Brain pericyte (primary cell): ENCODE results near the gene SIVA1.
"Not testable (repeated sequence)": the region's sequence is repeated elsewhere in the genome, so short reads cannot be mapped to it uniquely, and the experiment has no call there.

Experiments
- DNase-seq: peaks from one replicate; pipeline ENCODE4 v3.0.0-alpha.2; 2012; ENCODE audit warnings: low read depth, low spot score

The SIVA1 gene

GRCh38 chr14:104750753-104751057, 2.2 kb upstream of the SIVA1 start:
- DNase-seq = not testable (repeated sequence)

- no peak for DNase-seq
These were observed 1.2 kb upstream of the SIVA1 start for GRCh38 chr14:104751539-104752422.

- no peak for DNase-seq
These were observed 568 bp upstream of the SIVA1 start for GRCh38 chr14:104752423-104752734.

- DNase-seq = no peak
These were observed 723 bp downstream of the SIVA1 start for GRCh38 chr14:104753528-104754212.

GRCh38 chr14:104754213-104754851, 1.4 kb downstream of the SIVA1 start:
- DNase-seq = no peak

- DNase-seq = no peak
These were observed 2.7 kb downstream of the SIVA1 start for GRCh38 chr14:104755621-104756020.

GRCh38 chr14:104756477-104757237, 3.7 kb downstream of the SIVA1 start:
- no peak for DNase-seq

GRCh38 chr14:104757238-104757585, 4.3 kb downstream of the SIVA1 start:
- no peak for DNase-seq

- no peak for DNase-seq
These were observed 4.9 kb downstream of the SIVA1 start for GRCh38 chr14:104757681-104758392.

GRCh38 chr14:104758981-104759969, 6.3 kb downstream of the SIVA1 start:
- DNase-seq = no peak

GRCh38 chr14:104765517-104765916, 12.6 kb downstream of the SIVA1 start:
- no peak for DNase-seq

- DNase-seq = no peak
These were observed 13.4 kb downstream of the SIVA1 start for GRCh38 chr14:104766256-104766862.

GRCh38 chr14:104766863-104767633, 14.1 kb downstream of the SIVA1 start:
- DNase-seq = no peak

- no peak for DNase-seq
These were observed 14.6 kb downstream of the SIVA1 start for GRCh38 chr14:104767634-104767918.

GRCh38 chr14:104768437-104769323, 15.7 kb downstream of the SIVA1 start:
- no peak for DNase-seq

GRCh38 chr14:104769324-104770071, 16.6 kb downstream of the SIVA1 start:
- DNase-seq = no peak

GRCh38 chr14:104770072-104770579, 17.2 kb downstream of the SIVA1 start:
- DNase-seq = no peak
